Ishikawa (cell line): ENCODE measurements around the gene PRKAR2B.

Source experiments
- CEBPB ChIP-seq: IDR thresholded peaks from 2 replicates; pipeline ENCODE4 v1.6.1; 2012
- CREB1 ChIP-seq: IDR thresholded peaks from 2 replicates; pipeline ENCODE4 v1.6.1; 2012; ENCODE audit warnings: low read depth
- EGR1 ChIP-seq: IDR thresholded peaks from 2 replicates; pipeline ENCODE4 v1.6.1; 2012
- EP300 ChIP-seq: IDR thresholded peaks from 2 replicates; pipeline ENCODE4 v1.6.1; 2012; ENCODE audit warnings: borderline replicate concordance
- FOXM1 ChIP-seq: IDR thresholded peaks from 2 replicates; pipeline ENCODE4 v1.6.1; 2012; ENCODE audit warnings: low read depth, borderline replicate concordance
- NFIC ChIP-seq: IDR thresholded peaks from 2 replicates; pipeline ENCODE4 v1.6.1; 2012
- RAD21 ChIP-seq: IDR thresholded peaks from 2 replicates; pipeline ENCODE4 v1.6.1; 2012; ENCODE audit warnings: low read depth
- TAF1 ChIP-seq: IDR thresholded peaks from 2 replicates; pipeline ENCODE4 v1.6.1; 2012; ENCODE audit warnings: low read depth, mild to moderate bottlenecking
- TCF12 ChIP-seq: IDR thresholded peaks from 2 replicates; pipeline ENCODE4 v1.6.1; 2012; ENCODE audit warnings: low read depth
- TEAD4 ChIP-seq: IDR thresholded peaks from 2 replicates; pipeline ENCODE4 v1.6.1; 2012
- YY1 ChIP-seq: IDR thresholded peaks from 2 replicates; pipeline ENCODE4 v1.6.1; 2012; ENCODE audit warnings: low read depth
- ZBTB7A ChIP-seq: IDR thresholded peaks from 2 replicates; pipeline ENCODE4 v1.6.1; 2012; ENCODE audit warnings: low read depth
- TF ChIP-seq, protein P1 (sequence below): IDR thresholded peaks from 2 replicates; pipeline ENCODE4 v1.6.1; 2012
- TF ChIP-seq, protein P2 (sequence below): IDR thresholded peaks from 2 replicates; pipeline ENCODE4 v1.6.1; 2012; ENCODE audit warnings: low read depth, mild to moderate bottlenecking
- TF ChIP-seq, protein P3 (sequence below): IDR thresholded peaks from 2 replicates; pipeline ENCODE4 v1.6.1; 2012

The PRKAR2B gene

DNA sequence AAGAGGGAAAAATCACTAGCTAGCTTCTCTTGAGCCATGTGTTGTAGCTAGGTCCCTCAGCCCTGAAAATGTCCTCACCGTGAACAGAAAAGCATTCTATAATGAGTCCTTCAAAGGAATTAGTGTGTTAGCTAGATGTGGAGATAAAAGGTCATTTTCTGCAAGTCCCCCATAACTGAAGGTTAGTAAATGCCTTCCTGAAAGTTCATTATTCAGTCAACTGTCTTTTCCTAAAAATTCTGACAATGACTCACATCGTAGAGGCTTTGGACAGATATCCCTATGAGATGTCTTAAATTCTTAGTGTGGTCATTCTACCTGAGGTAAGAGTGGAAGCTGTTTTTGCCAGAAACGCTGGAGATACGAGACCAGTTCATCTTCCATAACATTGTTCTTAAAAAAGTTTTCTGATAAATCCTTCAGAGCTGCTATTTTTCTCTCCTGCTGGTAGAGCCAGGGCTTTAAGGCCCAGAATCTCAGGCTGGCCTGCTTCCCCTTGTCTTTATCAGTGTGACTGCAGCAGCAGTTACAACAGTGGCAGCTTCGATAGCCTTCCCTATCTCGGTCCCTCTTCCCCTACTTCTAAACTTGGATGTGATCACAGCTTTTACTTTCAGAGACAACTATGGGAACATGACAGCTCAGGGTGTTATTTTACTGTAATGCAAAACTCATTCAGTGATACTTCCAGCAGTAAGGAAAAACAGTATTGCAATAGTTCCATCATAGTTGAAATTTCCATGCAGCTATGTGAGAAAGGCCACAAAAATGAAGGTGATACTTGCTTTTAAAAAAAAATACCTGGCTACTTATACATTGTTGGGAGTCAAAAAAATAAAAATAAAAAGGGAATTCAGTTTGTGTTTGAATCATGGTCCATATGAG lies 37.3 kb upstream of the PRKAR2B start:
- TF ChIP-seq EGR1 = no peak
- no peak for TF ChIP-seq NFIC
- no peak for TF ChIP-seq TEAD4
- TF ChIP-seq RAD21 = no peak
- TF ChIP-seq TAF1 = no peak

DNA sequence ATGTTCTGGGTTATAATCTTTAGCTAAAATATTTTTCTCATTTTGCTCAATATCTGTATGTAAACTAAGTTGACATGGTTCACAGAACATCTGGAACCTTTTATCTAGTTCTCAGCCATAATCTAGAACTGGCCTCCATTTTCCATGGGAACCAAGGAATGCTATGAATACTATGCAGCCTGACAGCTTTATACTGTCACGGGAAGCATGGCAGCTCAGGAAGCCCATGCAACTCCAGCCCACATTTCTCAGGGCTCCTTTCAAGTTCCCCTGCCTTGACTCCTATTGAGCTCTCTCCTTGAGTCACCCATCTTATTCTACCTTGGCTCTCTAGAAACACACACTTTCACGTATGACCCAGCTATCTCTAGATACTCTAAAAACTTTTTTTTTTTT lies 36.6 kb upstream of the PRKAR2B start:
- TF ChIP-seq NFIC (no peak), YY1 (no peak), FOXM1 (no peak), CEBPB (no peak), TEAD4 (no peak), EGR1 (no peak), ZBTB7A (no peak), RAD21 (no peak), EP300 (no peak), CREB1 (no peak)
- TF ChIP-seq, protein P1, sequence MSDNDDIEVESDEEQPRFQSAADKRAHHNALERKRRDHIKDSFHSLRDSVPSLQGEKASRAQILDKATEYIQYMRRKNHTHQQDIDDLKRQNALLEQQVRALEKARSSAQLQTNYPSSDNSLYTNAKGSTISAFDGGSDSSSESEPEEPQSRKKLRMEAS = no peak
- TF ChIP-seq, protein P2, sequence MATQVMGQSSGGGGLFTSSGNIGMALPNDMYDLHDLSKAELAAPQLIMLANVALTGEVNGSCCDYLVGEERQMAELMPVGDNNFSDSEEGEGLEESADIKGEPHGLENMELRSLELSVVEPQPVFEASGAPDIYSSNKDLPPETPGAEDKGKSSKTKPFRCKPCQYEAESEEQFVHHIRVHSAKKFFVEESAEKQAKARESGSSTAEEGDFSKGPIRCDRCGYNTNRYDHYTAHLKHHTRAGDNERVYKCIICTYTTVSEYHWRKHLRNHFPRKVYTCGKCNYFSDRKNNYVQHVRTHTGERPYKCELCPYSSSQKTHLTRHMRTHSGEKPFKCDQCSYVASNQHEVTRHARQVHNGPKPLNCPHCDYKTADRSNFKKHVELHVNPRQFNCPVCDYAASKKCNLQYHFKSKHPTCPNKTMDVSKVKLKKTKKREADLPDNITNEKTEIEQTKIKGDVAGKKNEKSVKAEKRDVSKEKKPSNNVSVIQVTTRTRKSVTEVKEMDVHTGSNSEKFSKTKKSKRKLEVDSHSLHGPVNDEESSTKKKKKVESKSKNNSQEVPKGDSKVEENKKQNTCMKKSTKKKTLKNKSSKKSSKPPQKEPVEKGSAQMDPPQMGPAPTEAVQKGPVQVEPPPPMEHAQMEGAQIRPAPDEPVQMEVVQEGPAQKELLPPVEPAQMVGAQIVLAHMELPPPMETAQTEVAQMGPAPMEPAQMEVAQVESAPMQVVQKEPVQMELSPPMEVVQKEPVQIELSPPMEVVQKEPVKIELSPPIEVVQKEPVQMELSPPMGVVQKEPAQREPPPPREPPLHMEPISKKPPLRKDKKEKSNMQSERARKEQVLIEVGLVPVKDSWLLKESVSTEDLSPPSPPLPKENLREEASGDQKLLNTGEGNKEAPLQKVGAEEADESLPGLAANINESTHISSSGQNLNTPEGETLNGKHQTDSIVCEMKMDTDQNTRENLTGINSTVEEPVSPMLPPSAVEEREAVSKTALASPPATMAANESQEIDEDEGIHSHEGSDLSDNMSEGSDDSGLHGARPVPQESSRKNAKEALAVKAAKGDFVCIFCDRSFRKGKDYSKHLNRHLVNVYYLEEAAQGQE = no peak

DNA sequence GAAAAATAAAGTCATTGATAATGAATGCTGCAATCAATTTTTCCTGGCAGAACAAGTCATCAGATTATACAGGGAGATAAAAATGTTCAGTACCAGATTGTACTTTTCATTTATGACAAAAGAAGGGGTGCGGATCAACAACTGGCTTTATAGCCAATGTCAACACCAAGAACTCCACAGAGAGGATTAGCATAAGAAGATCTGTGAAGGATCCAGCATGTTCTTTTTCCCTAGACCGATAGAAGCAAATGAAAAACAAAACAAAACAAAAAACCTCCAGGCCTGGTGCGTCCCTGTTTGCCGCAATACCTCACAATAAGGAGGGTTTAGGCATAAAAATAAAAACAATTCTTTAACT lies 34.7 kb upstream of the PRKAR2B start:
- no peak for TF ChIP-seq NFIC
- TF ChIP-seq ZBTB7A = no peak

DNA sequence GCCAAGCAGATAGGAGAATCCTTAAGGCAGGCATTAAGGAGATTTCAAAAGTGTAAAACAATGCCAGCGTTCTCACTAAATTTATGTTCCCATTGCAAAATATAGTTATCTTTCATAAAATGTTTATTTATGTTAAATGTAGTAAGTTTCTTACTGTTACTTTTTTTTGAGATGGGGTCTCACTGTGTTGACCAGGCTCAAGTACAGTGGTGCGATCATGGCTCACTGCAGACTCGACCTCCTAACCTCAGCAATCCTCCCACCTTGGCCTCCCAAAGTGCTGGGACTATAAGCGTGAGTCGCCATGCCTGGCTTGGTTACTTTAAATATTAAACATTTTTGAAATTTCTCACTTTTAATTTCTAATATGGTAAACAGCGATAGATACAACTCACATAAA lies 31.8 kb upstream of the PRKAR2B start:
- TF ChIP-seq ZBTB7A (no peak), CEBPB (no peak), TAF1 (no peak), FOXM1 (no peak), TCF12 (no peak), EP300 (no peak), NFIC (no peak), TEAD4 (no peak), CREB1 (no peak), RAD21 (no peak), YY1 (no peak), EGR1 (no peak)
- TF ChIP-seq, protein P1 = no peak
- TF ChIP-seq, protein P2 = no peak
- TF ChIP-seq, protein P3, sequence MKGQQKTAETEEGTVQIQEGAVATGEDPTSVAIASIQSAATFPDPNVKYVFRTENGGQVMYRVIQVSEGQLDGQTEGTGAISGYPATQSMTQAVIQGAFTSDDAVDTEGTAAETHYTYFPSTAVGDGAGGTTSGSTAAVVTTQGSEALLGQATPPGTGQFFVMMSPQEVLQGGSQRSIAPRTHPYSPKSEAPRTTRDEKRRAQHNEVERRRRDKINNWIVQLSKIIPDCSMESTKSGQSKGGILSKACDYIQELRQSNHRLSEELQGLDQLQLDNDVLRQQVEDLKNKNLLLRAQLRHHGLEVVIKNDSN = no peak

DNA sequence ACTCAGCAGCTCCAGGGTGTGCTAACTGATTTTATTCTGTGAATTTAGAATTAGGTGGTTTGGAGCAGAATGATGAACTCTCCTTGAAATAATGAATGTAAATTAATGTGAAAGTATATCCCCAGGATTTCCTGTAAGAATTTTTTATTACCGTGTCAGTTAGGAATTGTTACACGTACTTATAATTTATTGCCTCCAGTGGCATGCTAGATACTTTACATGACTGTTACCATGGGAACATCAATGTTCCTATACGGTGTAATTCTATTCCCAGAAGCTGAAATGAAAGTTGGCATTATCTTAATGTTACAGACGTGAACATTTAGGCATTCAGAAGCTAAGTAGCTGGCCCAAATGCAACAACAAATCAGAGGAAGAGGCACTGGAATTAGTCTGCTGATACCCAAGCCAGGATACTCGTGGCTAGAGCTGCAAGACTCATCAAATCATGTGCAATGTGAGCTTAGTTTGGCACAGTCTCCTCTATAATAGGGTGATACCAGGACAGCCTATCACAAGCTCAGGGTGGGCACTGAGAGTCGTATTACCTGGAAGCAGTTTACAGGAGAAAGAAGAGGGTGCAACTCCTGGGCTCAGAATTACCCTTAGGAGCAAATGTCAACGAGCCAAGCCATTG lies 30.0 kb upstream of the PRKAR2B start:
- TF ChIP-seq NFIC = no peak
- TF ChIP-seq, protein P2 = no peak
- TF ChIP-seq, protein P3 = no peak
- no peak for TF ChIP-seq EGR1
- no peak for TF ChIP-seq FOXM1
- no peak for TF ChIP-seq TAF1
- no peak for TF ChIP-seq TCF12
- TF ChIP-seq YY1 = no peak
- no peak for TF ChIP-seq EP300
- TF ChIP-seq RAD21 = no peak
